ENCODE data around the gene NOP14. TPM values are rescaled to one million over a fixed set of nuclear protein-coding genes. Genes with fewer than 3 reads are reported as not detected.

The NOP14 gene
- total RNA-seq, 2 donors from 2014 or later = 6.6 to 21.0 TPM

DNA sequence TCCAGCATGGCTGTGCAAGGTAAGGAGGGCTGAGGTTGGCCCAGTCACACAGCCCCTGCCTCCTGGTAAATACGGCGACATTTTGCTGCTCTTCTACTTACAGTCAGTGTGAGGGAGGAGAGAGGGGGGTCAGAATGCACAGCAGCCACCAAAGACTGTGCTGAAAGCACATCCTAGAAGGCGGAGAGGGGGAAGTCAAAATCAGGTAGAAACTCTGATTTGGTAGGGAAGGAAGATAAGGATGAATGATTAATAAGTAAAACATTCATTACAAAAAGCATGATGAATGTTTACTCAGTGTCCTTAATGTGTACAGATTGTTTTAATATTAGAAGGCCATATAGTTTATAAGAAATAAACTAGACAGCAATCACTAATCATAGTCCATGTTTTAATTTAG is 62.0 kb downstream of the NOP14 start:
- H3K4me1 ChIP-seq (ENCODE audit: control insufficient read depth in 1 of 2, low read depth in 2 of 2) = no peaks in the 10 kb centered on the region
- peaks cover 70% of the 10 kb centered on the region for H3K36me3 ChIP-seq
- H3K9me3 ChIP-seq = no peaks in the 10 kb centered on the region
- no peak overlapping the region for H3K27ac ChIP-seq
- no peaks in the 10 kb centered on the region for H3K27me3 ChIP-seq (replicated peaks; ENCODE audit: insufficient read depth)
- H3K4me3 ChIP-seq = no peak overlapping the region
- TF ChIP-seq, protein P1, sequence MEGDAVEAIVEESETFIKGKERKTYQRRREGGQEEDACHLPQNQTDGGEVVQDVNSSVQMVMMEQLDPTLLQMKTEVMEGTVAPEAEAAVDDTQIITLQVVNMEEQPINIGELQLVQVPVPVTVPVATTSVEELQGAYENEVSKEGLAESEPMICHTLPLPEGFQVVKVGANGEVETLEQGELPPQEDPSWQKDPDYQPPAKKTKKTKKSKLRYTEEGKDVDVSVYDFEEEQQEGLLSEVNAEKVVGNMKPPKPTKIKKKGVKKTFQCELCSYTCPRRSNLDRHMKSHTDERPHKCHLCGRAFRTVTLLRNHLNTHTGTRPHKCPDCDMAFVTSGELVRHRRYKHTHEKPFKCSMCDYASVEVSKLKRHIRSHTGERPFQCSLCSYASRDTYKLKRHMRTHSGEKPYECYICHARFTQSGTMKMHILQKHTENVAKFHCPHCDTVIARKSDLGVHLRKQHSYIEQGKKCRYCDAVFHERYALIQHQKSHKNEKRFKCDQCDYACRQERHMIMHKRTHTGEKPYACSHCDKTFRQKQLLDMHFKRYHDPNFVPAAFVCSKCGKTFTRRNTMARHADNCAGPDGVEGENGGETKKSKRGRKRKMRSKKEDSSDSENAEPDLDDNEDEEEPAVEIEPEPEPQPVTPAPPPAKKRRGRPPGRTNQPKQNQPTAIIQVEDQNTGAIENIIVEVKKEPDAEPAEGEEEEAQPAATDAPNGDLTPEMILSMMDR (IDR thresholded peaks at IDR 0.05) = no peak
- ATAC-seq (ENCODE audit: insufficient number of reproducible peaks, low FRiP score, low read depth) (no peak), DNase-seq (ENCODE audit: low spot score) (no peak)

GRCh38 chr4:2900741-2901140 is 62.5 kb downstream of the NOP14 start:
- H3K27me3 ChIP-seq (replicated peaks; ENCODE audit: insufficient read depth) = no peaks in the 10 kb centered on the region
- no peak overlapping the region for H3K4me3 ChIP-seq
- H3K36me3 ChIP-seq = peaks cover 74% of the 10 kb centered on the region
- ATAC-seq (ENCODE audit: insufficient number of reproducible peaks, low FRiP score, low read depth) (no peak), DNase-seq (ENCODE audit: low spot score) (no peak)
- no peaks in the 10 kb centered on the region for H3K9me3 ChIP-seq
- TF ChIP-seq, protein P1 (IDR thresholded peaks at IDR 0.05) = no peak
- H3K4me1 ChIP-seq (ENCODE audit: control insufficient read depth in 1 of 2, low read depth in 2 of 2) = no peaks in the 10 kb centered on the region
- H3K27ac ChIP-seq = no peak overlapping the region

DNA sequence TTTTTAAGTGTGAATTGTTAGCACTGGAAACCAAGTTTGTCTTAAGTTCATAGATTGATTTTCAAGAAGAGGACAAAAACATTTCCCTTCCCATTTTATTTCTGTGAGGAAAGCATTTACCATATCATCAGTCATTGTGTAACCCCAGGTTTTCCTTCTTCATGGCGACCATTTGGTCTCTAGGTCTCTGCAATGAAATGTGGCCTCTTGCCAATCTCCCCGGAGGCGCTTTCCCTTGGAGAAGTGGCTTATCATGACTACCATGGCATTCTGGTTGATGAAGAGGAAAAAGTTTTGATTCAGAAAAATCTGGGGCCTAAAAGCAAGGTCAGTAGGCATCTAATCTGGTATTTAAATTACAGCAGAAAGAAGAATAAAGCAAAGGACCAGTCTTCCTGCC is 65.2 kb downstream of the NOP14 start:
- H3K4me1 ChIP-seq (ENCODE audit: control insufficient read depth in 1 of 2, low read depth in 2 of 2) = peaks cover 4 to 6% of the 10 kb centered on the region in 2 donors
- no peaks in the 10 kb centered on the region for H3K27me3 ChIP-seq (replicated peaks; ENCODE audit: insufficient read depth)
- H3K36me3 ChIP-seq = peaks cover 65% of the 10 kb centered on the region
- DNase-seq (ENCODE audit: low spot score) = no peak
- H3K9me3 ChIP-seq = no peaks in the 10 kb centered on the region
- no peak for ATAC-seq (ENCODE audit: insufficient number of reproducible peaks, low FRiP score, low read depth)
- TF ChIP-seq, protein P1 (IDR thresholded peaks at IDR 0.05) = no peak
- no peak overlapping the region for H3K27ac ChIP-seq
- H3K4me3 ChIP-seq = no peak overlapping the region

DNA sequence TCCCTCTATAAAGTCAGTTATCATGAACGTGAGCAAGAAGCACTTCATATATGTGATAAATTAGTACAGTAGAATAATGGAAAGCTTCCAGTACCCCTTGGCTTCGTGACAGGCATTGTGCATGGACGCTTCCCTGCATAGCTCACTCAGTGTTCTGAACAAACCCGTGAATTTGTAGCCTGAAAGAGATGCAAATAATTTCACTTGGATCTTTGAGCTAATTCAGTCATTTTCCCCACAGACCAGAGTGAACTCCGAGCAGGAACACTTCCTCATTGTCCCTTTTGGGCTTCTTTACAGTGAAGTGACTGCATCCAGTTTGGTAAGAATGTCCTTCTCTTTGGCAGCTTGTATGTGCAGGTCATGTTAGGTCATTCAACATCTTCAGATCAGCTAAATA is 69.4 kb downstream of the NOP14 start:
- H3K4me3 ChIP-seq = no peak overlapping the region
- H3K9me3 ChIP-seq = no peaks in the 10 kb centered on the region
- ATAC-seq (ENCODE audit: insufficient number of reproducible peaks, low FRiP score, low read depth) = no peak
- H3K27me3 ChIP-seq (replicated peaks; ENCODE audit: insufficient read depth) = no peaks in the 10 kb centered on the region
- TF ChIP-seq, protein P1 (IDR thresholded peaks at IDR 0.05) = no peak
- H3K27ac ChIP-seq = no peak overlapping the region
- H3K4me1 ChIP-seq (ENCODE audit: control insufficient read depth in 1 of 2, low read depth in 2 of 2) = peaks cover 4 to 6% of the 10 kb centered on the region in 2 donors
- no peak for DNase-seq (ENCODE audit: low spot score)
- peaks cover 36% of the 10 kb centered on the region for H3K36me3 ChIP-seq

DNA sequence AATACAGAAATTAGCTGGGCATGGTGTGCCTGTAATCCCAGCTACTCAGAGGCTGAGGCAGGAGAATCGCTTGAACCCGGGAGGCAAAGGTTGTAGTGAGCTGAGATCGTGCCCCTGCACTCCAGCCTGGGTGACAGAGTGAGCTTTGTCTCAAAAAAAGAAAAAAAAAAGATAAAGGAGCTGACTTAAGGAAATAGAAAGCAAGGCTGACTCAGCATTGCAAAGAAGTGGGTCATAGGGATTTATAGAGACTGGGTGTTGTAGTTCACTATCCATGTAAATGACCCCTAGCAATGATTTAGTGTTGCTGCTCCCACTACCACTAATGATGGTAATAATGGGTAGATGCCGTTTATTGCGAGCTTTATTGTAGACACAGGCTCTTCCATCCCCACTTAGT is 71.9 kb downstream of the NOP14 start:
- DNase-seq (ENCODE audit: low spot score) (no peak), ATAC-seq (ENCODE audit: insufficient number of reproducible peaks, low FRiP score, low read depth) (no peak)
- H3K27me3 ChIP-seq (replicated peaks; ENCODE audit: insufficient read depth) = no peaks in the 10 kb centered on the region
- H3K4me3 ChIP-seq = no peak overlapping the region
- no peaks in the 10 kb centered on the region for H3K9me3 ChIP-seq
- peaks cover 4 to 6% of the 10 kb centered on the region in 2 donors for H3K4me1 ChIP-seq (ENCODE audit: control insufficient read depth in 1 of 2, low read depth in 2 of 2)
- H3K36me3 ChIP-seq = peaks cover 31% of the 10 kb centered on the region
- TF ChIP-seq, protein P1 (IDR thresholded peaks at IDR 0.05) = no peak
- no peak overlapping the region for H3K27ac ChIP-seq

Data from thoracic aorta (tissue), 2 donors.